Measurements from ENCODE around the gene HPSE2.

GRCh38 chr10:98831391-98831790, 404.3 kb downstream of the HPSE2 start:
- no peak for TF ChIP-seq CTCF (CRISPR knock-in tag; IDR thresholded peaks at IDR 0.05)
- no peak for TF ChIP-seq HBP1 (CRISPR knock-in tag; IDR thresholded peaks at IDR 0.05; ENCODE audit: low read depth)
- no peak for TF ChIP-seq ZNF740 (CRISPR knock-in tag; IDR thresholded peaks at IDR 0.05)
- TF ChIP-seq POLR2A (IDR thresholded peaks at IDR 0.05; ENCODE audit: insufficient read depth in 1 of 2, low read depth in 2 of 2, low read length in 2 of 2): no peak
- no peak for TF ChIP-seq SRF (IDR thresholded peaks at IDR 0.05; ENCODE audit: low read depth, low read length)
- no peak for TF ChIP-seq ZFX (CRISPR knock-in tag; IDR thresholded peaks at IDR 0.05; ENCODE audit: low read depth)
- TF ChIP-seq ZNF629 (CRISPR knock-in tag; conservative IDR thresholded peaks at IDR 0.05): no peak
- TF ChIP-seq KLF6 (CRISPR knock-in tag; IDR thresholded peaks at IDR 0.05): no peak
- no peak for TF ChIP-seq RNF2 (conservative IDR thresholded peaks at IDR 0.05; ENCODE audit: low read depth)
- TF ChIP-seq NFATC3 (CRISPR knock-in tag; IDR thresholded peaks at IDR 0.05): no peak
- no peak for TF ChIP-seq CHD4 (IDR thresholded peaks at IDR 0.05; ENCODE audit: borderline replicate concordance, low read length)
- TF ChIP-seq FOXJ3 (CRISPR knock-in tag; IDR thresholded peaks at IDR 0.05; ENCODE audit: borderline replicate concordance): no peak
- no peak for TF ChIP-seq RXRA (CRISPR knock-in tag; IDR thresholded peaks at IDR 0.05)
